B cell (primary cell): ENCODE measurements around the gene GIPC3.

Source experiments
- CTCF ChIP-seq: fragments of 200-600 bp; IDR thresholded peaks from one replicate; pipeline ENCODE4 v1.8.0; 2022; ENCODE audit warnings: antibody characterized with exemption, mild to moderate bottlenecking
- EZH2 ChIP-seq: IDR thresholded peaks from 2 replicates; pipeline ENCODE4 v1.6.1; 2012; ENCODE audit warnings: borderline replicate concordance, low read depth, mild to moderate bottlenecking, moderate library complexity, low read length; ENCODE audit not compliant: insufficient read depth, poor library complexity, severe bottlenecking

GRCh38 chr19:3578390-3578789 is 6.9 kb upstream of the GIPC3 start:
- TF ChIP-seq CTCF: no peak
- no peak for TF ChIP-seq EZH2
